ENCODE data around the gene SNX11. TPM values are rescaled to one million over a fixed set of nuclear protein-coding genes. Genes with fewer than 3 reads are reported as not detected.

SNX11 gene
- total and polyA plus RNA-seq, 9 of the 15 experiments (the other 6 are each of a cell fraction or from before 2014, with no cell fraction given): 12.4 to 24.0 (median 16.8) TPM

DNA sequence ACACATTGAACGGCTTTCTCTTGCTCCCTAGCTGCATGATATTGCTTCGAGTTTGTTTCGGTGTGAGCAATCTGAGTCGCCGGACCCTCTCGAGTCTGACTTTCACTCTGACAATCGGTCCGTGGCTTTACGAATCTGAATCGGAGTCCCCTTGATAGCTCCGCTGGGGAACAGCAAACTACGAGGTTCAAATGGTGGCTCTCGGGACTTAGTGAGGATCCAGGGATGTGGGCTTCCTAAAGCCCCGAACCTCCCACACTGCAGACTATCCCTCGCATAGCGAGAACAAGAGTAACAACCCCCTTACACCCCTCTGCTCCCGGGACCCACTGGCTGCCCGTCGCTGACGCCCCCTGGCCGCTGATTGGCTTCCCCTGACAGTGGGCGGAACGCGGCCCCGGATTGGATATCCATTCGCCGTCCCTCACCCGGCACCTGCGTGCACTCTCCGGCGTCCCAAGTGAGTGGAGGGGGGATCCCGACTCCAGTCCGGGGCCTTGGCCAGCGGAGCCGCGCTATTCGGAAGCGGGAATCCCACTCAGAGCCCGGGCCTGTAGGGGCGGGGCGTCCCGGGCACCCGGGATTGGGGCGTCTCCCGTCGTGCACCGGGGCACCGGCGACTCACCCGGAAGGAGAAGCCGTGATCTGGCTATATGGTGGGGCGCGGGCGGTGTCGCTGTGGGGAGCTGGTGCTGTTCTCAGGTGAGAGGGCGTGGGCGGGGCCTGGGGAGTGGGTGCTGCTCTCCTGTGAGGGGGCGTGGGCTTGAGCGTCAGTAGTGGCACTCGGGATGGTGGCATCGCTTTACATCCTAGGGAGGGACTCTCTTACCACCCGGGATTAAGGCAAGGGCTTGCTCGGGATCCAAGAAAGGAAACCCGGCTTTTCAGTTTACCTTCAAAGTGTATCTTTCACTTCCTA lies at the start of gene SNX11 (continued):
- TF ChIP-seq, protein P1, sequence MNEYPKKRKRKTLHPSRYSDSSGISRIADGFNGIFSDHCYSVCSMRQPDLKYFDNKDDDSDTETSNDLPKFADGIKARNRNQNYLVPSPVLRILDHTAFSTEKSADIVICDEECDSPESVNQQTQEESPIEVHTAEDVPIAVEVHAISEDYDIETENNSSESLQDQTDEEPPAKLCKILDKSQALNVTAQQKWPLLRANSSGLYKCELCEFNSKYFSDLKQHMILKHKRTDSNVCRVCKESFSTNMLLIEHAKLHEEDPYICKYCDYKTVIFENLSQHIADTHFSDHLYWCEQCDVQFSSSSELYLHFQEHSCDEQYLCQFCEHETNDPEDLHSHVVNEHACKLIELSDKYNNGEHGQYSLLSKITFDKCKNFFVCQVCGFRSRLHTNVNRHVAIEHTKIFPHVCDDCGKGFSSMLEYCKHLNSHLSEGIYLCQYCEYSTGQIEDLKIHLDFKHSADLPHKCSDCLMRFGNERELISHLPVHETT (CRISPR knock-in tag; conservative IDR thresholded peaks at IDR 0.05 in 1 of 2, IDR thresholded peaks at IDR 0.05 in 1 of 2): peak in 1 of 2 experiments; percentile 96; a peak in 2 of 4 replicates
- TF ChIP-seq ZNF695 (CRISPR knock-in tag; IDR thresholded peaks at IDR 0.05): no peak
- TF ChIP-seq, protein P2, sequence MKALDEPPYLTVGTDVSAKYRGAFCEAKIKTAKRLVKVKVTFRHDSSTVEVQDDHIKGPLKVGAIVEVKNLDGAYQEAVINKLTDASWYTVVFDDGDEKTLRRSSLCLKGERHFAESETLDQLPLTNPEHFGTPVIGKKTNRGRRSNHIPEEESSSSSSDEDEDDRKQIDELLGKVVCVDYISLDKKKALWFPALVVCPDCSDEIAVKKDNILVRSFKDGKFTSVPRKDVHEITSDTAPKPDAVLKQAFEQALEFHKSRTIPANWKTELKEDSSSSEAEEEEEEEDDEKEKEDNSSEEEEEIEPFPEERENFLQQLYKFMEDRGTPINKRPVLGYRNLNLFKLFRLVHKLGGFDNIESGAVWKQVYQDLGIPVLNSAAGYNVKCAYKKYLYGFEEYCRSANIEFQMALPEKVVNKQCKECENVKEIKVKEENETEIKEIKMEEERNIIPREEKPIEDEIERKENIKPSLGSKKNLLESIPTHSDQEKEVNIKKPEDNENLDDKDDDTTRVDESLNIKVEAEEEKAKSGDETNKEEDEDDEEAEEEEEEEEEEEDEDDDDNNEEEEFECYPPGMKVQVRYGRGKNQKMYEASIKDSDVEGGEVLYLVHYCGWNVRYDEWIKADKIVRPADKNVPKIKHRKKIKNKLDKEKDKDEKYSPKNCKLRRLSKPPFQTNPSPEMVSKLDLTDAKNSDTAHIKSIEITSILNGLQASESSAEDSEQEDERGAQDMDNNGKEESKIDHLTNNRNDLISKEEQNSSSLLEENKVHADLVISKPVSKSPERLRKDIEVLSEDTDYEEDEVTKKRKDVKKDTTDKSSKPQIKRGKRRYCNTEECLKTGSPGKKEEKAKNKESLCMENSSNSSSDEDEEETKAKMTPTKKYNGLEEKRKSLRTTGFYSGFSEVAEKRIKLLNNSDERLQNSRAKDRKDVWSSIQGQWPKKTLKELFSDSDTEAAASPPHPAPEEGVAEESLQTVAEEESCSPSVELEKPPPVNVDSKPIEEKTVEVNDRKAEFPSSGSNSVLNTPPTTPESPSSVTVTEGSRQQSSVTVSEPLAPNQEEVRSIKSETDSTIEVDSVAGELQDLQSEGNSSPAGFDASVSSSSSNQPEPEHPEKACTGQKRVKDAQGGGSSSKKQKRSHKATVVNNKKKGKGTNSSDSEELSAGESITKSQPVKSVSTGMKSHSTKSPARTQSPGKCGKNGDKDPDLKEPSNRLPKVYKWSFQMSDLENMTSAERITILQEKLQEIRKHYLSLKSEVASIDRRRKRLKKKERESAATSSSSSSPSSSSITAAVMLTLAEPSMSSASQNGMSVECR (CRISPR knock-in tag; IDR thresholded peaks at IDR 0.05): peak; percentile 47
- TF ChIP-seq ZNF175 (CRISPR knock-in tag; IDR thresholded peaks at IDR 0.05; ENCODE audit: low read depth): no peak
- TF ChIP-seq TEAD1 (CRISPR knock-in tag; IDR thresholded peaks at IDR 0.05): peak in 1 of 2 experiments; percentile 37; a peak in 1 of 4 replicates
- TF ChIP-seq, protein P3, sequence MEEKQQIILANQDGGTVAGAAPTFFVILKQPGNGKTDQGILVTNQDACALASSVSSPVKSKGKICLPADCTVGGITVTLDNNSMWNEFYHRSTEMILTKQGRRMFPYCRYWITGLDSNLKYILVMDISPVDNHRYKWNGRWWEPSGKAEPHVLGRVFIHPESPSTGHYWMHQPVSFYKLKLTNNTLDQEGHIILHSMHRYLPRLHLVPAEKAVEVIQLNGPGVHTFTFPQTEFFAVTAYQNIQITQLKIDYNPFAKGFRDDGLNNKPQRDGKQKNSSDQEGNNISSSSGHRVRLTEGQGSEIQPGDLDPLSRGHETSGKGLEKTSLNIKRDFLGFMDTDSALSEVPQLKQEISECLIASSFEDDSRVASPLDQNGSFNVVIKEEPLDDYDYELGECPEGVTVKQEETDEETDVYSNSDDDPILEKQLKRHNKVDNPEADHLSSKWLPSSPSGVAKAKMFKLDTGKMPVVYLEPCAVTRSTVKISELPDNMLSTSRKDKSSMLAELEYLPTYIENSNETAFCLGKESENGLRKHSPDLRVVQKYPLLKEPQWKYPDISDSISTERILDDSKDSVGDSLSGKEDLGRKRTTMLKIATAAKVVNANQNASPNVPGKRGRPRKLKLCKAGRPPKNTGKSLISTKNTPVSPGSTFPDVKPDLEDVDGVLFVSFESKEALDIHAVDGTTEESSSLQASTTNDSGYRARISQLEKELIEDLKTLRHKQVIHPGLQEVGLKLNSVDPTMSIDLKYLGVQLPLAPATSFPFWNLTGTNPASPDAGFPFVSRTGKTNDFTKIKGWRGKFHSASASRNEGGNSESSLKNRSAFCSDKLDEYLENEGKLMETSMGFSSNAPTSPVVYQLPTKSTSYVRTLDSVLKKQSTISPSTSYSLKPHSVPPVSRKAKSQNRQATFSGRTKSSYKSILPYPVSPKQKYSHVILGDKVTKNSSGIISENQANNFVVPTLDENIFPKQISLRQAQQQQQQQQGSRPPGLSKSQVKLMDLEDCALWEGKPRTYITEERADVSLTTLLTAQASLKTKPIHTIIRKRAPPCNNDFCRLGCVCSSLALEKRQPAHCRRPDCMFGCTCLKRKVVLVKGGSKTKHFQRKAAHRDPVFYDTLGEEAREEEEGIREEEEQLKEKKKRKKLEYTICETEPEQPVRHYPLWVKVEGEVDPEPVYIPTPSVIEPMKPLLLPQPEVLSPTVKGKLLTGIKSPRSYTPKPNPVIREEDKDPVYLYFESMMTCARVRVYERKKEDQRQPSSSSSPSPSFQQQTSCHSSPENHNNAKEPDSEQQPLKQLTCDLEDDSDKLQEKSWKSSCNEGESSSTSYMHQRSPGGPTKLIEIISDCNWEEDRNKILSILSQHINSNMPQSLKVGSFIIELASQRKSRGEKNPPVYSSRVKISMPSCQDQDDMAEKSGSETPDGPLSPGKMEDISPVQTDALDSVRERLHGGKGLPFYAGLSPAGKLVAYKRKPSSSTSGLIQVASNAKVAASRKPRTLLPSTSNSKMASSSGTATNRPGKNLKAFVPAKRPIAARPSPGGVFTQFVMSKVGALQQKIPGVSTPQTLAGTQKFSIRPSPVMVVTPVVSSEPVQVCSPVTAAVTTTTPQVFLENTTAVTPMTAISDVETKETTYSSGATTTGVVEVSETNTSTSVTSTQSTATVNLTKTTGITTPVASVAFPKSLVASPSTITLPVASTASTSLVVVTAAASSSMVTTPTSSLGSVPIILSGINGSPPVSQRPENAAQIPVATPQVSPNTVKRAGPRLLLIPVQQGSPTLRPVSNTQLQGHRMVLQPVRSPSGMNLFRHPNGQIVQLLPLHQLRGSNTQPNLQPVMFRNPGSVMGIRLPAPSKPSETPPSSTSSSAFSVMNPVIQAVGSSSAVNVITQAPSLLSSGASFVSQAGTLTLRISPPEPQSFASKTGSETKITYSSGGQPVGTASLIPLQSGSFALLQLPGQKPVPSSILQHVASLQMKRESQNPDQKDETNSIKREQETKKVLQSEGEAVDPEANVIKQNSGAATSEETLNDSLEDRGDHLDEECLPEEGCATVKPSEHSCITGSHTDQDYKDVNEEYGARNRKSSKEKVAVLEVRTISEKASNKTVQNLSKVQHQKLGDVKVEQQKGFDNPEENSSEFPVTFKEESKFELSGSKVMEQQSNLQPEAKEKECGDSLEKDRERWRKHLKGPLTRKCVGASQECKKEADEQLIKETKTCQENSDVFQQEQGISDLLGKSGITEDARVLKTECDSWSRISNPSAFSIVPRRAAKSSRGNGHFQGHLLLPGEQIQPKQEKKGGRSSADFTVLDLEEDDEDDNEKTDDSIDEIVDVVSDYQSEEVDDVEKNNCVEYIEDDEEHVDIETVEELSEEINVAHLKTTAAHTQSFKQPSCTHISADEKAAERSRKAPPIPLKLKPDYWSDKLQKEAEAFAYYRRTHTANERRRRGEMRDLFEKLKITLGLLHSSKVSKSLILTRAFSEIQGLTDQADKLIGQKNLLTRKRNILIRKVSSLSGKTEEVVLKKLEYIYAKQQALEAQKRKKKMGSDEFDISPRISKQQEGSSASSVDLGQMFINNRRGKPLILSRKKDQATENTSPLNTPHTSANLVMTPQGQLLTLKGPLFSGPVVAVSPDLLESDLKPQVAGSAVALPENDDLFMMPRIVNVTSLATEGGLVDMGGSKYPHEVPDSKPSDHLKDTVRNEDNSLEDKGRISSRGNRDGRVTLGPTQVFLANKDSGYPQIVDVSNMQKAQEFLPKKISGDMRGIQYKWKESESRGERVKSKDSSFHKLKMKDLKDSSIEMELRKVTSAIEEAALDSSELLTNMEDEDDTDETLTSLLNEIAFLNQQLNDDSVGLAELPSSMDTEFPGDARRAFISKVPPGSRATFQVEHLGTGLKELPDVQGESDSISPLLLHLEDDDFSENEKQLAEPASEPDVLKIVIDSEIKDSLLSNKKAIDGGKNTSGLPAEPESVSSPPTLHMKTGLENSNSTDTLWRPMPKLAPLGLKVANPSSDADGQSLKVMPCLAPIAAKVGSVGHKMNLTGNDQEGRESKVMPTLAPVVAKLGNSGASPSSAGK (IDR thresholded peaks at IDR 0.05): no peak
- TF ChIP-seq FIP1L1 (IDR thresholded peaks at IDR 0.05; ENCODE audit: low read depth, low read length, poor library complexity, severe bottlenecking): no peak

All from K562 (cell line).